Sigmoid colon (tissue), 7 donors: ENCODE measurements around the gene KRT10. TPM values are rescaled to one million over a fixed set of nuclear protein-coding genes. Genes with fewer than 3 reads are reported as not detected.

Experiments used
- DNase-seq: peaks from one replicate; pipeline ENCODE4 v3.0.0-alpha.2; 2019
- H3K27ac ChIP-seq, 4 donors: fragments of 200-600 bp; sonication (generic); one replicate each; pipeline ENCODE4 v1.5.1; 2016 to 2019; ENCODE audit warnings: mild to moderate bottlenecking in 1 of 4
- H3K27me3 ChIP-seq, 3 donors: fragments of 200-600 bp; sonication (generic); one replicate each; pipeline ENCODE4 v1.5.1; 2019; ENCODE audit warnings: mild to moderate bottlenecking in 1 of 3
- H3K36me3 ChIP-seq, 4 donors: fragments of 200-600 bp; sonication (generic); one replicate each; pipeline ENCODE4 v1.5.1; 2016 to 2019
- H3K4me1 ChIP-seq, 4 donors: fragments of 200-600 bp; sonication (generic); one replicate each; pipeline ENCODE4 v1.5.1; 2017 to 2019
- H3K4me3 ChIP-seq, 4 donors: fragments of 200-600 bp; sonication (generic); one replicate each; pipeline ENCODE4 v1.5.1; 2017 to 2019; ENCODE audit warnings: mild to moderate bottlenecking in 2 of 4, moderate library complexity in 1 of 4
- H3K9me3 ChIP-seq, 4 donors: fragments of 200-600 bp in 3 of 4; sonication (generic) in 3 of 4; one replicate each; pipeline versions ENCODE4 v1.5.1 to v1.6.1; 2013 to 2019
- CTCF ChIP-seq, 4 experiments: fragments of 450-650 bp in 3 of 4; fragments of 200-600 bp in 1 of 4; IDR thresholded peaks; one replicate each; pipeline ENCODE4 v1.5.1; 2016 to 2019; ENCODE audit warnings: antibody characterized with exemption in 4 of 4, mild to moderate bottlenecking in 3 of 4, moderate library complexity in 2 of 4
- EP300 ChIP-seq, 4 donors: sonication (generic); formaldehyde crosslinking; IDR thresholded peaks; one replicate each; pipeline ENCODE4 v1.6.1; 2017; ENCODE audit warnings: antibody characterized with exemption in 4 of 4
- POLR2A ChIP-seq, 2 donors: fragments of 450-650 bp; IDR thresholded peaks; one replicate each; pipeline ENCODE4 v1.6.1; 2016; ENCODE audit warnings: antibody characterized with exemption in 2 of 2, mild to moderate bottlenecking in 2 of 2, moderate library complexity in 2 of 2
- POLR2AphosphoS5 ChIP-seq, 4 donors: sonication (generic); formaldehyde crosslinking; IDR thresholded peaks; one replicate each; pipeline ENCODE4 v1.6.1; 2017; ENCODE audit warnings: antibody characterized with exemption in 4 of 4
- WGBS, 2 donors: extraction: QIAGEN DNeasy Blood & Tissue Kit; methylation state at CpG; one replicate each; pipeline ENCODE4 v1.1.7; 2013; 5-methylcytosine and 5-hydroxymethylcytosine counted together
- intact Hi-C: fragments of 100-400 bp; cut with DNase I; formaldehyde crosslinking; loops from one replicate; pipeline ENCODE4 v1.15.1; 2023
- polyA plus RNA-seq, 3 donors: library from polyadenylated mRNA; stranded (reverse); fragments of 200-250 nt; gene quantifications; one replicate each; pipeline ENCODE4 v1.2.3, GENCODE V29; 2013
- total RNA-seq, 4 donors: library from RNA; depleted of rRNA; stranded (reverse); fragments of >200 nt; gene quantifications; one replicate each; pipeline ENCODE4 v1.1.0, GENCODE V29; 2016
- donor health status: healthy with polysubstance abuse.
- donor health status: Bipolar disorder and iron deficiency.
- donor health status: healthy.

The KRT10 gene
- total and polyA plus RNA-seq, 7 donors = 0.83 to 42.0 (median 14.6) TPM

GRCh38 chr17:40813804-40814203, 8.6 kb downstream of the KRT10 start:
- no peak for TF ChIP-seq POLR2A (IDR thresholded peaks at IDR 0.05)
- no peak for TF ChIP-seq POLR2AphosphoS5 (IDR thresholded peaks at IDR 0.05)
- no peak for TF ChIP-seq CTCF (IDR thresholded peaks at IDR 0.05)
- no peak for TF ChIP-seq EP300 (IDR thresholded peaks at IDR 0.05)
- Histone ChIP-seq H3K27me3 (peaks cover 0 to 35% (median 0%) of the 10 kb centered on the region in 3 donors), H3K36me3 (peaks cover 0 to 11% (median 0%) of the 10 kb centered on the region in 4 donors), H3K27ac (no peak overlapping the region), H3K9me3 (peaks cover 0 to 3% (median 0%) of the 10 kb centered on the region in 4 donors), H3K4me1 (peaks cover 0 to 7% (median 0%) of the 10 kb centered on the region in 4 donors), H3K4me3 (no peak overlapping the region)
- intact Hi-C loops = no loop called here
- DNase-seq = no peak
- WGBS, 2 donors = 71% methylated on average over 4 of the region's 4 CpGs

- H3K36me3 ChIP-seq = peaks cover 0 to 8% (median 0%) of the 10 kb centered on the region in 4 donors
- peaks cover 0 to under 1% (median 0%) of the 10 kb centered on the region in 4 donors for H3K4me1 ChIP-seq
- intact Hi-C loops = no loop called here
- WGBS, 2 donors = 77 to 82% methylated on average over 3 of the region's 3 CpGs
- no peak overlapping the region for H3K27ac ChIP-seq
- TF ChIP-seq POLR2A (IDR thresholded peaks at IDR 0.05) (no peak), EP300 (IDR thresholded peaks at IDR 0.05) (no peak), POLR2AphosphoS5 (IDR thresholded peaks at IDR 0.05) (no peak)
- no peak overlapping the region for H3K4me3 ChIP-seq
- H3K9me3 ChIP-seq = peaks cover 0 to 3% (median 0%) of the 10 kb centered on the region in 4 donors
- no peak for DNase-seq
- H3K27me3 ChIP-seq = peaks cover 0 to 46% (median 3%) of the 10 kb centered on the region in 3 donors
These were observed 9.8 kb downstream of the KRT10 start for GRCh38 chr17:40812639-40813038.

GRCh38 chr17:40810494-40810893, 11.9 kb downstream of the KRT10 start:
- peaks cover 0 to 3% (median 0%) of the 10 kb centered on the region in 4 donors for H3K9me3 ChIP-seq
- intact Hi-C loops = no loop called here
- TF ChIP-seq CTCF (IDR thresholded peaks at IDR 0.05) = no peak
- TF ChIP-seq EP300 (IDR thresholded peaks at IDR 0.05) = no peak
- TF ChIP-seq POLR2A (IDR thresholded peaks at IDR 0.05) = no peak
- TF ChIP-seq POLR2AphosphoS5 (IDR thresholded peaks at IDR 0.05) = no peak
- DNase-seq = no peak
- no peak overlapping the region for H3K4me3 ChIP-seq
- H3K36me3 ChIP-seq = no peaks in the 10 kb centered on the region
- H3K27ac ChIP-seq = no peak overlapping the region
- H3K27me3 ChIP-seq = peaks cover 0 to 65% (median 3%) of the 10 kb centered on the region in 3 donors
- 61 to 64% methylated on average over 6 of the region's 6 CpGs for WGBS, 2 donors
- no peaks in the 10 kb centered on the region for H3K4me1 ChIP-seq

- H3K27ac ChIP-seq = no peak overlapping the region
- no peak for DNase-seq
- no peak overlapping the region for H3K4me3 ChIP-seq
- H3K4me1 ChIP-seq = no peaks in the 10 kb centered on the region
- intact Hi-C loops = no loop called here
- no peak for TF ChIP-seq POLR2AphosphoS5 (IDR thresholded peaks at IDR 0.05)
- no peak for TF ChIP-seq CTCF (IDR thresholded peaks at IDR 0.05)
- no peak for TF ChIP-seq POLR2A (IDR thresholded peaks at IDR 0.05)
- TF ChIP-seq EP300 (IDR thresholded peaks at IDR 0.05) = no peak
- peaks cover 0 to 3% (median 0%) of the 10 kb centered on the region in 4 donors for H3K9me3 ChIP-seq
- H3K27me3 ChIP-seq = peaks cover 0 to 71% (median 3%) of the 10 kb centered on the region in 3 donors
- no peaks in the 10 kb centered on the region for H3K36me3 ChIP-seq
- 71 to 84% methylated on average over 2 of the region's 2 CpGs for WGBS, 2 donors
These were observed 12.5 kb downstream of the KRT10 start for GRCh38 chr17:40809721-40810421.

GRCh38 chr17:40806131-40806530, 16.3 kb downstream of the KRT10 start:
- no peak overlapping the region for H3K4me3 ChIP-seq
- H3K9me3 ChIP-seq = no peaks in the 10 kb centered on the region
- WGBS, 2 donors = 81 to 85% methylated on average over 3 of the region's 3 CpGs
- peaks cover 0 to 61% (median 3%) of the 10 kb centered on the region in 3 donors for H3K27me3 ChIP-seq
- intact Hi-C loops = no loop called here
- TF ChIP-seq POLR2AphosphoS5 (IDR thresholded peaks at IDR 0.05) (no peak), POLR2A (IDR thresholded peaks at IDR 0.05) (no peak), CTCF (IDR thresholded peaks at IDR 0.05) (no peak), EP300 (IDR thresholded peaks at IDR 0.05) (no peak)
- no peak for DNase-seq
- H3K36me3 ChIP-seq = no peaks in the 10 kb centered on the region
- H3K27ac ChIP-seq = no peak overlapping the region
- H3K4me1 ChIP-seq = no peaks in the 10 kb centered on the region
